Umbilical cord (tissue), 2 donors: ENCODE measurements around the gene CYP27A1. TPM values are rescaled to one million over a fixed set of nuclear protein-coding genes. Genes with fewer than 3 reads are reported as not detected.

Experiments
- DNase-seq: peaks from one replicate; pipeline ENCODE4 v3.0.0-alpha.2; 2015; ENCODE audit warnings: low spot score
- total RNA-seq: library from RNA; depleted of rRNA; stranded (reverse); fragments of >200 nt; gene quantifications from one replicate; pipeline ENCODE4 v1.2.3, GENCODE V29; 2014; ENCODE audit warnings: low replicate concordance; ENCODE audit not compliant: insufficient read depth

CYP27A1 gene
- total RNA-seq, 1 donor from 2014 or later = 13.2 TPM

GRCh38 chr2:218773881-218774280 is 8.1 kb upstream of the CYP27A1 start:
- DNase-seq = no peak

- DNase-seq = no peak
Observed at GRCh38 chr2:218776488-218776887, 5.5 kb upstream of the CYP27A1 start.

GRCh38 chr2:218777276-218777990 is 4.5 kb upstream of the CYP27A1 start:
- DNase-seq = no peak

GRCh38 chr2:218780046-218780445 is 1.9 kb upstream of the CYP27A1 start:
- no peak for DNase-seq

GRCh38 chr2:218780851-218781690 is 876 bp upstream of the CYP27A1 start:
- DNase-seq = peak; percentile 49

GRCh38 chr2:218782528-218782844 is 539 bp downstream of the CYP27A1 start:
- peak; percentile 29 for DNase-seq

- no peak for DNase-seq
Observed at GRCh38 chr2:218783688-218784087, 1.7 kb downstream of the CYP27A1 start.

GRCh38 chr2:218785103-218785502 is 3.2 kb downstream of the CYP27A1 start:
- DNase-seq = no peak

- DNase-seq = no peak
Observed at GRCh38 chr2:218786133-218786532, 4.2 kb downstream of the CYP27A1 start.

GRCh38 chr2:218788529-218789255 is 6.7 kb downstream of the CYP27A1 start:
- DNase-seq = no peak

- no peak for DNase-seq
Observed at GRCh38 chr2:218792433-218792832, 10.5 kb downstream of the CYP27A1 start.

- DNase-seq = no peak
Observed at GRCh38 chr2:218796691-218797090, 14.7 kb downstream of the CYP27A1 start.

- peak; percentile 45 for DNase-seq
Observed at GRCh38 chr2:218798767-218799504, 17.0 kb downstream of the CYP27A1 start.

- no peak for DNase-seq
Observed at GRCh38 chr2:218799990-218800389, 18.0 kb downstream of the CYP27A1 start.

- DNase-seq = no peak
Observed at GRCh38 chr2:218802386-218802994, 20.5 kb downstream of the CYP27A1 start.

GRCh38 chr2:218804817-218805216 is 22.9 kb downstream of the CYP27A1 start:
- no peak for DNase-seq

- DNase-seq = peak; percentile 62
Observed at GRCh38 chr2:218805627-218806026, 23.7 kb downstream of the CYP27A1 start.

- DNase-seq = peak; percentile 88
Observed at GRCh38 chr2:218806346-218806978, 24.5 kb downstream of the CYP27A1 start.

- DNase-seq = peak; percentile 27
Observed at GRCh38 chr2:218807626-218808025, 25.7 kb downstream of the CYP27A1 start.

- DNase-seq = no peak
Observed at GRCh38 chr2:218809515-218809914, 27.6 kb downstream of the CYP27A1 start.

- DNase-seq = no peak
Observed at GRCh38 chr2:218810256-218810655, 28.3 kb downstream of the CYP27A1 start.
